ENCODE results near the gene CDC42SE2. TPM values are rescaled to one million over a fixed set of nuclear protein-coding genes. Genes with fewer than 3 reads are reported as not detected.
A peak's percentile ranks its signal among the peaks of the same experiment; 100 is the strongest.
"Not testable (repeated sequence)": the region's sequence is repeated elsewhere in the genome, so short reads cannot be mapped to it uniquely, and the experiment has no call there.

CDC42SE2 gene
- total RNA-seq, 1 experiment from 2014 or later = 61.6 TPM

DNA sequence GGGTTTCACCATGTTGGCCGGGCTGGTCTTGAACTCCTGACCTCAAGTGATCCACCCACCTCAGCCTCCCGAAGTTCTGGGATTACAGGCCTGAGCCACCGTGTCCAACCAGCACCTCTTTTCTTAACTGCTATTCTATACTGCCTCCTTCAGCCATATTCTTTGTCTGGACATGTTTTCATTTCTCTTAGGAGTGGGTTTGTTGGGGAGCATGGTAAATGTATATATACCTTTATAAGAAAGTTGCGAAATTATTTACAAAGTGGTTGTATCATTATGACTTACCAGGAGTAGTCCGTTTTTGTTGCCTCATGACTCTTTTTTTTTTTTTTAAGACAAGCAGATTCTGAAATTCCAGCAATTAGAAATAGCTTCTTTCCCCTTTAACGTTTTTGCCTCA is 38.7 kb downstream of the CDC42SE2 start:
- no peak for DNase-seq (ENCODE audit: low read depth)
- in situ Hi-C loops (cut with HindIII; ENCODE audit: low pct_unique_long_range_greater_than_20kb, low sequenced_read_pairs) = no loop called here

GRCh38 chr5:131303537-131303936 is 39.7 kb downstream of the CDC42SE2 start:
- in situ Hi-C loops (cut with HindIII; ENCODE audit: low pct_unique_long_range_greater_than_20kb, low sequenced_read_pairs) = no loop called here

DNA sequence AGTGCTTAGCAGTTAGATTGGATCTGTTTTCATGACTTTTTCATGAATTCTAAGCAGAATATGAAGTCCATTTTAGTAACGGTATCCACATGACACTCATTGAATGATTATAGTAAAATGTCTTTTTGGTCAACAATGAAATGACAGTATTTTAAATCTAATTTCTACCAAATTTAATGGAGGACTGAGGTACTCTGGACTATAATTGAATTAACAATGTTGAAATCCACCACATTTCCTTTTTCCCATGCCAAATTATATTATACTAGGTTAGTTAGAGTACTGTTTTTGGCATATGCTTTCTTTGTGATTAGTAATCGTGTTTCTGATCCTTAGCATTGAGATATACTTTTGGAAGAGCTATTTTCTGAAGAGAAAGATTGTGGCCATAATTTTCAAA is 40.6 kb downstream of the CDC42SE2 start:
- no peak for DNase-seq (ENCODE audit: low read depth)
- in situ Hi-C loops (cut with HindIII; ENCODE audit: low pct_unique_long_range_greater_than_20kb, low sequenced_read_pairs) = no loop called here

More at GRCh38 chr5:131303537-131303936, 39.7 kb downstream of the CDC42SE2 start:
- DNase-seq (ENCODE audit: low read depth) = no peak

GRCh38 chr5:131305138-131305689 is 41.4 kb downstream of the CDC42SE2 start:
- DNase-seq (ENCODE audit: low read depth) = no peak
- in situ Hi-C loops (cut with HindIII; ENCODE audit: low pct_unique_long_range_greater_than_20kb, low sequenced_read_pairs) = no loop called here

DNA sequence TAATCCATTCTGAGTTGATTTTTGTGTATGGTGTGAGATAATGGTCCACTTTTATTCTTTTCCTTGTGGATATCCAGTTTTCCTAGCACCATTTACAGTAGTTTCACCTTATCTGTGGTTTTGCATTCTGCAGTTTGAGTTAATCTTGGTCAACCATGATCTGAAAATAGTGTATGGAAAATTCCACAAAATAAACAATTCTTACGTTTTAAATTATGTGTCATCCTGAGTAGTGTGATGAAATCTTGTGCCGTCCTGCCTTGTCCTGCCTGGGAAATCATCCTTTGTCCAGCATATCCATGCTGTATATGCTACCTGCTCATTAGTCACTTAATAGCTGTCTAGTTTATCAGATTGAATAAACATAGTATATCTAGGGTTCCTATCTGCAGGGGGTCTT is 42.1 kb downstream of the CDC42SE2 start:
- DNase-seq (ENCODE audit: low read depth) = no peak
- in situ Hi-C loops (cut with HindIII; ENCODE audit: low pct_unique_long_range_greater_than_20kb, low sequenced_read_pairs) = no loop called here

DNA sequence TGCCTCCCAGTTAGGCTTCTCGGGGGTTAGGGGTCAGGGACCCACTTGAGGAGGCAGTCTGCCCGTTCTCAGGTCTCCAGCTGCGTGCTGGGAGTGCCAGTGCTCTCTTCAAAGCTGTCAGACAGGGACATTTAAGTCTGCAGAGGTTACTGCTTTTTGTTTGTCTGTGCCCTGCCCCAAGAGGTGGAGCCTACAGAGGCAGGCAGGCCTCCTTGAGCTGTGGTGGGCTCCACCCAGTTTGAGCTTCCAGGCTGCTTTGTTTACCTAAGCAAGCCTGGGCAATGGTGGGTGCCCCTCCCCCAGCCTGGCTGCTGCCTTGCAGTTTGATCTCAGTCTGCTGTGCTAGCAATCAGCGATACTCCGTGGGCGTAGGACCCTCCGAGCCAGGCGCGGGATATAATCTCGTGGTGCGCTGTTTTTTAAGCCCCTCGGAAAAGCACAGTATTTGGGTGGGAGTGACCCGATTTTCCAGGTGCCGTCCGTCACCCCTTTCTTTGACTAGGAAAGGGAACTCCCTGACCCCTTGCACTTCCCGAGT is 48.5 kb downstream of the CDC42SE2 start:
- in situ Hi-C loops (cut with HindIII; ENCODE audit: low pct_unique_long_range_greater_than_20kb, low sequenced_read_pairs) = not testable (repeated sequence)
- peak; percentile 22 for DNase-seq (ENCODE audit: low read depth)

DNA sequence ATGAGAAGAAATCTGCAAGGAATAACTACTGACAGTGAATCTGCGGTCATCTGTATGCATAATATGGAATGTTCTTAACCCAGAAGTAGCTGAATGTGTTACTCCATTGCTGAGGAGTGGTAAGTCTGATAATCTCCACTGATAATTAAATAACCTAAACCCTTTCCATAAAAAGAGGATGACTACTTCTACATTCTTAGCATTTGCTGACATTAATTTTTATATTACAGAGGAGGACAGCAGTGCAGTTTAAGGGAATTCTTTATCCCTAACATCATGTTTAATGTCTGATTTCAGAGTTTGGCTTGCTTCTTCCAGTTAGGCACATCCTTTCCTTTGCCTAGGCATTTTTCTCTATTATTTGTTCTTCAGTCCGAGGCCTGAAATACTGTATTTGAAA is 52.2 kb downstream of the CDC42SE2 start:
- DNase-seq (ENCODE audit: low read depth) = no peak
- in situ Hi-C loops (cut with HindIII; ENCODE audit: low pct_unique_long_range_greater_than_20kb, low sequenced_read_pairs) = no loop called here

DNA sequence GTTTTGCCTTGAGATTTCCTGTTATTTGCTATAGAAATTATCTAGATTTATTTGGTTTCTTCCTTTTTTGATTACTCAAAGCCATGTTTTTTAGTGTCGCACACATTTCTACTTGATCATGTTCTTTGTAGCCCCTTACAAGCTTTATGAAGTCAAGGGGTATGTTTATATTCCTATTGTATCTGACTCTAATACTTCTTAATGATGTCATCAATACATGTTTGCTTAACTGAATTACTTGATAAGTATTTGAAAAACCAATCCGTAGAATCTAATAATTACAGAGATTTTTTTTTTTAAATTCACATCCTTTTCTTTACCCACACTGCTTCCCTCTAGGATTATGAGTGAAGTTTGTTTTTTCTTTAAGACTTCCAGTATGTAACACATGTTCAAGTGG is 53.0 kb downstream of the CDC42SE2 start:
- no peak for DNase-seq (ENCODE audit: low read depth)
- in situ Hi-C loops (cut with HindIII; ENCODE audit: low pct_unique_long_range_greater_than_20kb, low sequenced_read_pairs) = no loop called here

DNA sequence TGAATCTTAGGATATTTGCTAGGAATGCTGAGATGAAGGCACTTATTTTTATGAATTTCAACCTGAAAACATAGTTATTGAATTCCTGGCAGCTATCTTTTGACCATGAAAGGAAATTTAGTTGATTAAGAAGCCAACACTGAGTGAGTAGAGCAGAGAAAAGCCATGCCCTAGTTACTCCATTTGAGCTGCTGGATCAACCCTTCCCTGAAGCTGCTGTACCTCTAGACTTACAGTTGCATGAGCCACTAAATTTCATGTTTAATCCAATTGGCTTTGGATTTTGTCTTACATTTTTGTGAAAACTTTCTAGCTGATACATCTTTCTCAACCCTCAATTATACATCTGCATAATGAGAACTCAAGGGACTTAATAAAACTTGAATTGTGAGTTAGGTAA is 54.6 kb downstream of the CDC42SE2 start:
- DNase-seq (ENCODE audit: low read depth) = no peak
- in situ Hi-C loops (cut with HindIII; ENCODE audit: low pct_unique_long_range_greater_than_20kb, low sequenced_read_pairs) = no loop called here

- in situ Hi-C loops (cut with HindIII; ENCODE audit: low pct_unique_long_range_greater_than_20kb, low sequenced_read_pairs) = no loop called here
- DNase-seq (ENCODE audit: low read depth) = no peak
Measured at GRCh38 chr5:131321066-131321465, 57.2 kb downstream of the CDC42SE2 start.

GRCh38 chr5:131322926-131323325 is 59.1 kb downstream of the CDC42SE2 start:
- DNase-seq (ENCODE audit: low read depth) = no peak
- in situ Hi-C loops (cut with HindIII; ENCODE audit: low pct_unique_long_range_greater_than_20kb, low sequenced_read_pairs) = no loop called here

- in situ Hi-C loops (cut with HindIII; ENCODE audit: low pct_unique_long_range_greater_than_20kb, low sequenced_read_pairs) = no loop called here
- DNase-seq (ENCODE audit: low read depth) = peak; percentile 18
Measured at GRCh38 chr5:131323378-131323777, 59.5 kb downstream of the CDC42SE2 start.

- DNase-seq (ENCODE audit: low read depth) = no peak
- in situ Hi-C loops (cut with HindIII; ENCODE audit: low pct_unique_long_range_greater_than_20kb, low sequenced_read_pairs) = no loop called here
Measured at GRCh38 chr5:131324303-131324702, 60.5 kb downstream of the CDC42SE2 start.

DNA sequence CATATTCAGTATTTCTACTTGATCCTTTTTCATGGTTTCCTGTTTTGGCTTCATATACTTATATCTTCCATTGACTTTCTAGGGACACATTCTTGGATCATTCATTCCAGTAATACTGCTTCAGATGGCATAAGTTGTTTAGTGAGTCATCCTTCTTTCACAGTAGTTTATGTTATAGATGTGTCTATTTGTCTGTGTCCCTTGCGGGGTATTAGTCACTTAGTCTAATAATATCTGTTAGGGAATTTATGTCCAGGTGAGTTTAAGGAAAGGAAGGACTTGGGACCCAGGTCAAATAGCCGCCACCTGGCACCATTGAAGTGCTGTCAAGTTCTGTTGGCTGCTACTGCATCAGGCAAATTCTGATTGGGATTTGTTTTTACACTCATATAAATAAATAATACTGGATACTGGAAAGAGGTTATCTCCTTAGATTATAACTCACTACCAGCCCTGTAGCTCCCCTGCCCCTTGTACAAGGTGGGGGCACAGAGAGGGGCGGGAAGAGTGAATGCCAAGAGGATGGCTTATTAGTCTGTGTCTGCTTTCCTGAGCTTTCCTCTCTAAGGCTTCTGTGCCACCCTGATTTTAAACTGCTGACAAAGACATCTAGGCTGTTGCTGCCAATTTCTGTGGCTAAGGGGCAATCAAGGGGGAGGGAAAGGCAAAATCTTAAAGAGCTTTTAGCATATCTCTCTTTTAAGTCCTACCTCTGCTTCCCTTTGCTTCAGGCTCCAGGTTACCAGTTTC is 64.9 kb downstream of the CDC42SE2 start:
- DNase-seq (ENCODE audit: low read depth) = peak; percentile 39
- in situ Hi-C loops (cut with HindIII; ENCODE audit: low pct_unique_long_range_greater_than_20kb, low sequenced_read_pairs) = no loop called here

- no peak for DNase-seq (ENCODE audit: low read depth)
- in situ Hi-C loops (cut with HindIII; ENCODE audit: low pct_unique_long_range_greater_than_20kb, low sequenced_read_pairs) = no loop called here
Measured at GRCh38 chr5:131329286-131329560, 65.4 kb downstream of the CDC42SE2 start.

DNA sequence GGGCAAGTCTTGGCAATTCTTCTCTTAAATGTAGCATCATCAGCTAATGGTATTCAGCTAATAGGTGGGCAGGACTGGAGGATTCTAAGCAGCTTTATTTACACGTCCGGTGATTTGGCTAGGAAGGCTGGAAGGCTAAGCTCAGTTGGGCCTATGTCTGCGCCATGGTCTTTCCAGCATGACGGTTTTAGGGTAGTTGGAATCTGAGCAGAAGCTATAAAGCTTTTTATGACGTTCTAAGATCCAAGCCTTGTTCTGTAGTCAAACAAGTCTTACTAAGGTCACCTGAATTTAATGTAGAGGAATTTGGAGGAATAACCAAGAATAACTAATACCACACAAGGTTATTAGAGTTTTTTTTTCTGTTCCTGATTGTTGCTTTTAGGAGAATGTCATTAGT is 66.2 kb downstream of the CDC42SE2 start:
- no peak for DNase-seq (ENCODE audit: low read depth)
- in situ Hi-C loops (cut with HindIII; ENCODE audit: low pct_unique_long_range_greater_than_20kb, low sequenced_read_pairs) = no loop called here

DNA sequence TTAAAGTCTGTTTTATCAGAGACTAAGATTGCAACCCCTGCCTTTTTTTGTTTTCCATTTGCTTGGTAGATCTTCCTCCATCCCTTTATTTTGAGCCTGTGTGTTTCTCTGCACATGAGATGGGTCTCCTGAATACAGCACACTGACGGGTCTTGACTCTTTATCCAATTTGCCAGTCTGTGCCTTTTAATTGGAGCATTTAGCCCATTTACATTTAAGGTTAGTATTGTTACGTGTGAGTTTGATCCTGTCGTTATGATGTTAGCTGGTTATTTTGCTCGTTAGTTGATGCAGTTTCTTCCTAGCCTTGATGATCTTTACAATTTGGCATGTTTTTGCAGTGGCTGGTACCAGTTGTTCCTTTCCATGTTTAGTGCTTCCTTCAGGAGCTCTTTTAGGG is 71.9 kb downstream of the CDC42SE2 start:
- in situ Hi-C loops (cut with HindIII; ENCODE audit: low pct_unique_long_range_greater_than_20kb, low sequenced_read_pairs); DNase-seq (ENCODE audit: low read depth): not testable (repeated sequence)

GRCh38 chr5:131336801-131337200 is 72.9 kb downstream of the CDC42SE2 start:
- DNase-seq (ENCODE audit: low read depth); in situ Hi-C loops (cut with HindIII; ENCODE audit: low pct_unique_long_range_greater_than_20kb, low sequenced_read_pairs): not testable (repeated sequence)

DNA sequence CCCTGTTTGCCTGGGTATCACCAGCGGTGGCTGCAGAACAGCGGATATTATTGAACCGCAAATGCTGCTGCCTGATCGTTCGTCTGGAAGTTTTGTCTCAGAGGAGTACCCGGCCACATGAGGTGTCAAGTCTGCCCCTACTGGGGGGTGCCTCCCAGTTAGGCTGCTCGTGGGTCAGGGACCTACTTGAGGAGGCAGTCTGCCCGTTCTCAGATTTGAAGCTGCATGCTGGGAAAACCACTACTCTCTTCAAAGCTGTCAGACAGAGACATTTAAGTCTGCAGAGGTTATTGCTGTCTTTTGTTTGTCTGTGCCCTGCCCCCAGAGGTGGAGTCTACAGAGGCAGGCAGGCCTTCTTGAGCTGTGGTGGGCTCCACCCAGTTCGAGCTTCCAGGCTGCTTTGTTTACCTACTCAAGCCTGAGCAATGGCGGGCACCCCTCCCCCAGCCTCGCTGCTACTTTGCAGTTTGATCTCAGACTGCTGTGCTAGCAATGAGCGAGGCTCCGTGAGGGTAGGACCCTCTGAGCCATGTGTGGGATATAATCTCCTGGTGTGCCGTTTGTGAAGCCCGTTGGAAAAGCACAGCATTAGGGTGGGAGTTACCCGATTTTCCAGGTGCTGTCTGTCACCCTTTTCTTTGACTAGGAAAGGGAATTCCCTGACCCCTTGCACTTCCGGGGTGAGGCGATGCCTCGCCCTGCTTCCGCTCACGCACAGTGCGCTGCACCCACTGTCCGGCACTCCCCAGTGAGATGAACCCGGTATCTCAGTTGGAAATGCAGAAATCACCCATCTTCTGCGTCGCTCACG is 73.6 kb downstream of the CDC42SE2 start:
- in situ Hi-C loops (cut with HindIII; ENCODE audit: low pct_unique_long_range_greater_than_20kb, low sequenced_read_pairs); DNase-seq (ENCODE audit: low read depth): not testable (repeated sequence)
